ENCODE results near the gene CDC42BPA.

DNA sequence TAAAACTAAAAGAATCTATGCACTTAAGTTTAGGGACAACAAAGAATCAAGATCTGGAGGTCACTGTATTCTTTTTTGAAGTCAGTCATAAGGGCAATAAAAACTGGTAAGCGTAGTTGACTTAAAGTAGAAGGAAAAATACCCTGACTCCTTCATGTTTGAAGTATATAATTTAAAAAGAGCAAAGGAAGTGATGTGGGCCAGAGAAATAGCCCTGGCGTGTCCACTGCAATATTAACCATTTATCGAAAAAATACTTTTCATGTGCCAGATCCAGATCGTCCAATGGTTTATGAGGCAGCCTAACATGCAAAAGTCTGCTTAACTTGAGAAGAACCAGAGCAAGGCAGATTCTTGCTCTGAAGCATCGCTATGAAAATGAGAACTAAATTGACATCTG lies 216.2 kb downstream of the CDC42BPA start:
- no peak for TF ChIP-seq GATA3 (IDR thresholded peaks at IDR 0.05; ENCODE audit: low read depth, low read length)
- TF ChIP-seq GATA2 (IDR thresholded peaks at IDR 0.05; ENCODE audit: low read depth, low read length) = no peak

Measured in SH-SY5Y (cell line).